ENCODE data around the gene FBXO28.

DNA sequence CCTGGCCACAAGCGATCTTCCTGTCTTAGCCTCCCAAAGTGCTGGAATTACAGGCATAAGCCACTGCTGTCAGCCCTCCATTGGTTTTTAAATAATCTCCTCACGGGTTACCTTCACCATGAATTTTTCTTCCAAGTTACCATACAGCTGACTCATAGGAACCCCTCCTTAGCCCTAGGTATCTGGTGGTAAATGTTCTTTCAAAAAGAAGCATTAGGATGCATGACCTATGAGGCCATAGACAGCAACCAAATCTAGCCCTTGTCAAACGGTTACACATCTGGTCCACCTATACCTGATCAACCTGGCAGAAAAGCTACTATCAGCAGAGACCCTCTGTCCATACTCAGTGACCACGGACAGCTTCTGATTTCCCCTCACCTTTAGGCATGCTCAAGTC lies 56.4 kb downstream of the FBXO28 start:
- TF ChIP-seq CTCF (IDR thresholded peaks at IDR 0.05): no peak
- no peak for TF ChIP-seq POLR2A (IDR thresholded peaks at IDR 0.05)
